ENCODE measurements around the gene FGD4.

DNA sequence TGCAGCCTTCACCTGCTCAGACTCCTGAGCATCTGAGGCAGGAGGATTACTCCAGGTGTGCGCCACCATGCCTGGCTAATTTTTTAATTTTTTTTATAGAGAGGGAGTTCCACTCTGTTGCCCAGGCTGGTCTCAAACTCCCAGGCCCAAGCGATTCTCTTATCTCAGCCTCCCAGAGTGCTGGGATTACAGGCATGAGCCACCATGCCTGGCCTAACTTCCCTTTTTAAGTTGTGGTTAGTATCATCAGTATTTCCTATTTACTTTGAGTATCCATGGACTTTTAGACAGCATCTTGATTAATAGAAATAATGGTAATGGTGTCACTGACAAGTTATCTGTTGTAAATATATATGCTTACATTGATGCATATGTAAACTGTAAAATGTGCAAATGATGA, 116.9 kb downstream of the FGD4 start:
- TF ChIP-seq, protein P1, sequence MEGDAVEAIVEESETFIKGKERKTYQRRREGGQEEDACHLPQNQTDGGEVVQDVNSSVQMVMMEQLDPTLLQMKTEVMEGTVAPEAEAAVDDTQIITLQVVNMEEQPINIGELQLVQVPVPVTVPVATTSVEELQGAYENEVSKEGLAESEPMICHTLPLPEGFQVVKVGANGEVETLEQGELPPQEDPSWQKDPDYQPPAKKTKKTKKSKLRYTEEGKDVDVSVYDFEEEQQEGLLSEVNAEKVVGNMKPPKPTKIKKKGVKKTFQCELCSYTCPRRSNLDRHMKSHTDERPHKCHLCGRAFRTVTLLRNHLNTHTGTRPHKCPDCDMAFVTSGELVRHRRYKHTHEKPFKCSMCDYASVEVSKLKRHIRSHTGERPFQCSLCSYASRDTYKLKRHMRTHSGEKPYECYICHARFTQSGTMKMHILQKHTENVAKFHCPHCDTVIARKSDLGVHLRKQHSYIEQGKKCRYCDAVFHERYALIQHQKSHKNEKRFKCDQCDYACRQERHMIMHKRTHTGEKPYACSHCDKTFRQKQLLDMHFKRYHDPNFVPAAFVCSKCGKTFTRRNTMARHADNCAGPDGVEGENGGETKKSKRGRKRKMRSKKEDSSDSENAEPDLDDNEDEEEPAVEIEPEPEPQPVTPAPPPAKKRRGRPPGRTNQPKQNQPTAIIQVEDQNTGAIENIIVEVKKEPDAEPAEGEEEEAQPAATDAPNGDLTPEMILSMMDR (IDR thresholded peaks at IDR 0.05): no peak
- TF ChIP-seq POLR2AphosphoS5 (IDR thresholded peaks at IDR 0.05): no peak

Data from prostate gland (tissue), 2 donors.